Glutamatergic neuron (in vitro differentiated cells): ENCODE measurements around the gene GALNT9. TPM values are rescaled to one million over a fixed set of nuclear protein-coding genes. Genes with fewer than 3 reads are reported as not detected.

Source experiments
- DNase-seq: peaks from one replicate; pipeline ENCODE4 v3.0.0; 2022
- H3K27ac Mint-ChIP-seq: one replicate; pipeline ENCODE4 v1.8.0; 2020; ENCODE audit warnings: mild to moderate bottlenecking, mixed read lengths, inconsistent platforms; ENCODE audit not compliant: unreplicated experiment
- H3K27me3 Mint-ChIP-seq: one replicate; pipeline ENCODE4 v1.8.0; 2020; ENCODE audit warnings: mild to moderate bottlenecking, moderate library complexity, mixed read lengths, inconsistent platforms; ENCODE audit not compliant: unreplicated experiment
- H3K36me3 Mint-ChIP-seq: one replicate; pipeline ENCODE4 v1.8.0; 2020; ENCODE audit warnings: mild to moderate bottlenecking, mixed read lengths, inconsistent platforms; ENCODE audit not compliant: unreplicated experiment
- H3K4me1 Mint-ChIP-seq: one replicate; pipeline ENCODE4 v1.8.0; 2020; ENCODE audit warnings: mild to moderate bottlenecking, low read depth, mixed read lengths, inconsistent platforms; ENCODE audit not compliant: unreplicated experiment
- H3K4me3 Mint-ChIP-seq: one replicate; pipeline ENCODE4 v1.8.0; 2020; ENCODE audit warnings: mild to moderate bottlenecking, mixed read lengths, inconsistent platforms; ENCODE audit not compliant: unreplicated experiment
- H3K9me3 Mint-ChIP-seq: one replicate; pipeline ENCODE4 v1.8.0; 2020; ENCODE audit warnings: mild to moderate bottlenecking, moderate library complexity, mixed read lengths, inconsistent platforms; ENCODE audit not compliant: unreplicated experiment
- CTCF ChIP-seq: fragments of 200-600 bp; sonication (generic); IDR thresholded peaks from one replicate; pipeline ENCODE4 v1.5.0; 2021; ENCODE audit not compliant: partially characterized antibody, unreplicated experiment
- total RNA-seq: library from RNA; stranded (reverse); fragmentation: NEBNext Ultra II Directional; extraction: Animal tissue kit (Norgen Biotek cat#: 25700); gene quantifications from one replicate; pipeline ENCODE4 v1.2.1, GENCODE V29; 2021; ENCODE audit not compliant: unreplicated experiment

GALNT9 gene
- total RNA-seq, 1 donor from 2014 or later = 13.7 TPM

DNA sequence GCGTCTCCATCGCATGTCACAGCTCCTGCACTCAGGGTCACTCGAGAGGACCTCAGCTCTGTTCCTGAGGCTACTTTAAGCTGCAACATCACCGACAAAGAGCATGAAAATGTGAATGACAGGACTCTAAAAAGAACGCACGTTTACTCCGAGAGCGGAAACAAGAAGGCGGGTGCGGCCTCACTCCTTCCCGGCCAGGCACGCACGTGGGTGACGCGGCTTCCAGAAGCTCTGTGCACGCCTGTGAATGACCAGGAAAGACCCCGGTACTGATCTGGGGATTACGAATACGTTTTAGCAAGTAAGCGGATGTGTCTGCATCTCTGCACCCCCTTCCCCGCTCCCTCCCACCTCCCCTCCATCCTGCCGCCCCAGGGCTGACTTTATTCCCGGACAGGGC, 15.2 kb upstream of the GALNT9 start:
- Mint-ChIP-seq H3K27me3 (peaks cover 5% of the 10 kb centered on the region), H3K27ac (peak overlapping the region; percentile 15), H3K36me3 (peaks cover 5% of the 10 kb centered on the region)

DNA sequence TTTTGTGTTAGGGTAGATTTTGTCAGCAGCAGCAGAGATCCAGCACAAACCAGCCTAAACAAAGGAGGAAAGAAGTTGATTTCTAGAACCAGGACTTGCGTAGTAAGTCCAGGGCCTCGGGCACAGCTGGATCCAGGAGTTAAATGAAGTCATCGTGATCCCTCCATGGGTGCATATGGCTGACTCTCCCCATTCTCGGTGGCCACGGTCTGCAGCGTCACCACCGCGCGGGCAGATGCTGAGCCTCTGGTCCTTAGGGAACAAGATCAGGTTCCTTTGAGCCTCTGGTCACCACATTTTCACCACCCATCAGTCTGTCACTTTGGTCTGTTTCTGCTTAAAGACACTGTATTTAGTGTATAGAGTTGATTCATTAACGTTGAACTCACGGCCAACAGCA, 14.8 kb upstream of the GALNT9 start:
- Mint-ChIP-seq H3K9me3 (peaks cover 5% of the 10 kb centered on the region), H3K4me3 (no peak overlapping the region), H3K36me3 (peaks cover 5% of the 10 kb centered on the region), H3K27ac (peak overlapping the region; percentile 15), H3K27me3 (peaks cover 5% of the 10 kb centered on the region), H3K4me1 (peaks cover 19% of the 10 kb centered on the region)
- TF ChIP-seq CTCF = no peak
- no peak for DNase-seq

More for the DNA sequence above, 15.2 kb upstream of the GALNT9 start:
- Mint-ChIP-seq H3K4me3 (no peak overlapping the region), H3K4me1 (peaks cover 19% of the 10 kb centered on the region), H3K9me3 (peaks cover 5% of the 10 kb centered on the region)
- DNase-seq = no peak
- no peak for TF ChIP-seq CTCF

DNA sequence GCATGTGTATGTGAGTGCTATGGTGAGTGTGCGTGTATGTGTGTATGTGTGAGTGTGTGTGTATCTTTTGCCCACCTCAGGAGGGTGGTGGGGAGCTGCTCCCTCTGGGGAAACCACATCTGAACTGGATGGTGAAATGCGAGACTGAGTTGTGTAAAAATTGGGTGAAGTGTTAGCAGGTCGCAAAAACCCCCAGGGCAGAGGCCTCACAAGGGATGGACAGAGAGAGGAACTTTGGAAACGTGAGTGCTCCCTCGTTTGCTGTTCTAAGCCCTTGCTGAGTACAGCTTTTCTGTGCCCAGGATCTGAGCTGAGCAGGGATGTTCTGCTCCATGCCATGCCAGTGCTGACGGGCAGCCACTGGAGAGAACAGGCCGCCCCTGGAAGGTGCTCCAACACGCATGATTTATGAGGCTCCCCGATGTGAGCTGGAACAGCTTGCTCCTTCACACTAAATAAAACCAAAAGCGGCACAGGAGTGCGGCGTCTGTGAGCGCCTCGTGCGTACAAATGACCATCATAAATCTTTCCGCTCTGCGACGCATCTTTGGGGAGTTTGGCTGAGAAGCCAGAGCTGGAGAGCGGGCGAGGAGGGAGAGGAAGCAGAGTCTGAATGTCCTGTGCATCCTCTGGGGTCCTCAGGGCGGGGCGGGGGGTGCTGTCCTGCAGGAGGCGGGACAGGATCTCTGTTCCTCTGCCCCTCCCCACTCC, 14.1 kb upstream of the GALNT9 start:
- no peak for TF ChIP-seq CTCF
- H3K9me3 Mint-ChIP-seq = peaks cover 5% of the 10 kb centered on the region
- H3K27me3 Mint-ChIP-seq = peaks cover 5% of the 10 kb centered on the region
- H3K27ac Mint-ChIP-seq = no peak overlapping the region
- no peak overlapping the region for H3K4me3 Mint-ChIP-seq
- no peak for DNase-seq
- H3K4me1 Mint-ChIP-seq = peaks cover 19% of the 10 kb centered on the region
- H3K36me3 Mint-ChIP-seq = peaks cover 5% of the 10 kb centered on the region

- peaks cover 5% of the 10 kb centered on the region for H3K36me3 Mint-ChIP-seq
- H3K27ac Mint-ChIP-seq = no peak overlapping the region
- TF ChIP-seq CTCF = peak; percentile 62
- H3K4me1 Mint-ChIP-seq = peaks cover 19% of the 10 kb centered on the region
- H3K4me3 Mint-ChIP-seq = peak overlapping the region; percentile 22
- peak; percentile 47 for DNase-seq
- H3K9me3 Mint-ChIP-seq = peaks cover 5% of the 10 kb centered on the region
- H3K27me3 Mint-ChIP-seq = peaks cover 2% of the 10 kb centered on the region
Observed at GRCh38 chr12:132342251-132343227, 13.2 kb upstream of the GALNT9 start.
